Fibroblast of skin of back (primary cell): ENCODE measurements around the gene RUNX2.
A peak's percentile ranks its signal among the peaks of the same experiment; 100 is the strongest.

Experiments
- DNase-seq: peaks from one replicate; pipeline ENCODE4 v3.0.0-alpha.2; 2013

The RUNX2 gene

GRCh38 chr6:45351667-45352066 is 23.5 kb downstream of the RUNX2 start:
- no peak for DNase-seq

DNA sequence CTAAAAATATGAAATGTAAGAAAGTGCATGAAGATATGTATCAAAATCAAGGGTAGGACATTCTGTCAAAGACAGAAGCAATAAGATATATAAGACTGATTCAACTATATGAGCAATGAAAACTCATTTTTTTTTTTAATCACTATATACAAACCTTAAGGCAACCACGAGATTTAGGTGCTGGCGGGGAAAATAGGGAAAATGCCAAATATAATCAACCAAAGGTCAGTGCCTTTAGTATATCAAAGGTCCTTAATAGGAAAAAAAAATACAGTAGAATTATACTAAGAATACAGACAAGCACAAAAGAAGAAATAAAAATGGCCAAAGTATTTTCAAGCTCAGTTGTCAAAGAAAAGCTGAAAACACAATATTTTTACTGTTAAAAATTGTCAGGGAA is 25.5 kb downstream of the RUNX2 start:
- DNase-seq: no peak

DNA sequence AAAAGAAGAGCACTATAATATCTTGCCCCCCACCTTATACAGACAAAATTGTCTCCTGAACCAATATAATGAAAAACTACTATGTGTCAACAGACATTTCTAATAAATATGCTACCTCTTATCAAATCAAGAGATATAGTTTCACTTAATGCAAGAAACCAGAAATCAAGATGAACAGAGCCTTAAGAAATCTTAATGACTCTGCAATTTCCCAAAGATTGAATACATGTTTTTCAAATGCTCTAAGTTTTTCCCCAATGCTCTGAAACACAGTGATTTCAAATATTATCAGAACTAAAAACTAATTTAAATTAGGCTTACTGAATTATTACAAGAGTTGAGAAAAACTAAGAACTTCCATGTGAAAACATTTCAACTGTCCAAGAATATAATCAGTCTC is 36.3 kb downstream of the RUNX2 start:
- no peak for DNase-seq

DNA sequence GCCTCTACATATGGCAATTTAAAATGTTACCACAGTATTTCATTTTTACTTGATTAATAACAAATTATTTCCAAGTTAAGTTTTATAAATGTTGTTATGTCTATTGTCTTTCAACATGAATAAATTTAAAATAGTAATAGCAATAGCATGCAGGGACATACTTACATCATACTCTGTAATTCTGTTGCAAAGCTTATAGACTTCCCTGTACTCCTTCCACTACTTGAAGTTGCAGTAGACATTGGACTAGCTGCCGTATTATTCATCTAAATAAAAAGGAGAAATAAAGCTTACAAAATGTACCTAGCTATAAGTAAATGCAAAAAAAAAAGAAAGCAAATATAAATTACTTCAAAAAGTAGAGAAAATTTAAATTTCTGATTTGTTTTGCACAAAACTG is 36.9 kb downstream of the RUNX2 start:
- no peak for DNase-seq

DNA sequence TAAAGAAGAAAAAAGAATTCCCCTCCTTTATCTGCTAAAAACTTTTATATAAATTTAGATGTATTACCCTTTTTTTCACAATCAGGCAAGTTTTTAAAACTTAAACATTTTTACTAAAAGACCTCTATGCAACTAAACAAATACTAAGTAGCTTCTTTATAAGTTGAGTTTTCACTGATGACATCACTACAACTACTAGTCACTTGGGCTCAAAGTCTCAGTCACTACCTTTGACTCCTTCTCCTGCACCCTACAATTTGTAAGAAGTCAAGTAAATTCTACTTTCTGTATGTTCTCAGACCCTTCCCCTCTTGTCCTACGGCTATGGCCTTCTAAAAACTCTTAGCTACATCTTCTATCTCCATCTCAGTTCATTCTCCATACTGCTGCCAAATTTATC is 38.4 kb downstream of the RUNX2 start:
- no peak for DNase-seq

- no peak for DNase-seq
Measured at GRCh38 chr6:45367999-45368398, 39.9 kb downstream of the RUNX2 start.

DNA sequence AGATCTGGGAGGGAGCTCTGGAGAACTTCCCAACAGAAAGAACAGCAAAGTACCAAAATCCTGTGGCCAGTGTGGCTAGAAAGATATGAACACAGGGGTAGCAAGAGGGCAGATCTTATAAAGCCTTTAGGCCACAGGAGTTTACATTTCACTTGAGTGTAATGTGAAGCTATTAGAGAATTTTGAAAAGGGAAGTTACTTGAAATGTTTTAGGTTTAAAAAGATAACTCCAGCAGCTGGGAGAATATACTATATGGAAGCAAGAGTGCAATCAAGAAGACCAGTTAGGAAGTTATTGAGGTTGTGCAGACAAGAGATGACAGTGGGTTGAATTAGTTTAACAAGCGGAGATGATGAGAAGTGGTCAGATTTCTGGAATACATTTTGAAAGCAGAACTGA is 41.7 kb downstream of the RUNX2 start:
- DNase-seq: no peak

DNA sequence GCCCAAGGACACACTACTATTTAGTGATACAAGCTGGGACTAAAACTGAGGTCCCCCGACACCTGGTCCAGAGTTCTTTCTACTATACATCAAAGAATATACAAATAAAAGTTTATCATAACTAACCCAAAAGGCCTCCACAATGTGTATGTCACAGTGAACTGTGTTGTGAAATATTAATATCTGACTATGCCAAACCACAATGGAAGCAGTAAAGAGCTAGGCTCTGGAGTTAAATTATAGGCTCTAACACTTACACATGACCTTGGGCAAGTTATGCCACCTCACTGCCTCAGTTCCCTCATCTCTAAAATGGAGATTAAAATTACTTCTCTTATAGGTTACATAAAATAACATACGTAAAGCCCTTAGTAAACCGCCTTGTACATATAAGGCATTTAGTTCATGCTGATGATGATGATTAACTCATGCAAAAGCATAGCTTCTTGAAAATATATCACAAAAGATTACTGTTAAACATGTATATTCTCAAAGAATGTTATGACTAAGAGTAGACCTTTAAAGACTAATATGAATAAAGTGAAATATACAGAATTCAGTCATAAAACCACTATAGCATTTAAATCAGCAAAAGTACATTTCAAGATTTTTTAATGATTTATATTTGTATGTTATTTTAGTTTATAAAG is 43.9 kb downstream of the RUNX2 start:
- peak; percentile 37 for DNase-seq

DNA sequence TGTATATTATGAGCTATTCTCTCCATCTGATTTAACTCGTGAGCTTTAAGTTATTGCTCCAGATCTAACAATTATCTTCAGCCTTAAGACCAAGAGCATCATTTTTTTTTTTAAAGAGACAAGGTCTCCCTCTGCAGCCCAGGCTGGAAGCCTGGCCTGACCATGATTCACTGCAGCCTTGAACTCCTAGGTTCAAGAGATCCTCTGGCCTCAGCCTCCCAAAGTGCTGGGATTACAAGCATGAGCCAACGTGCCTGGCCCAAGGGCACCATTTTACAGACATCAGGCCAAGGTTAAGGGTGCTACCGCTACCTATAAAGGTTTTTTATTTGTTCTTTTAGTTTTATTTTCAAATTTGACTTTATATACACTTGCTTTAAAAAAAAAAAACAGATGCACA is 47.3 kb downstream of the RUNX2 start:
- DNase-seq: no peak

- DNase-seq: peak; percentile 14
Measured at GRCh38 chr6:45376310-45377042, 48.3 kb downstream of the RUNX2 start.

- no peak for DNase-seq
Measured at GRCh38 chr6:45377043-45377553, 49.0 kb downstream of the RUNX2 start.

GRCh38 chr6:45377554-45378333 is 49.6 kb downstream of the RUNX2 start, which contains the start of gene SUPT3H:
Gene SUPT3H, minus strand, starts transcription at chr6:45377934.
- DNase-seq: peak; percentile 94

GRCh38 chr6:45378334-45378926 is 50.3 kb downstream of the RUNX2 start:
- DNase-seq: no peak

GRCh38 chr6:45382391-45382790 is 54.3 kb downstream of the RUNX2 start:
- no peak for DNase-seq

DNA sequence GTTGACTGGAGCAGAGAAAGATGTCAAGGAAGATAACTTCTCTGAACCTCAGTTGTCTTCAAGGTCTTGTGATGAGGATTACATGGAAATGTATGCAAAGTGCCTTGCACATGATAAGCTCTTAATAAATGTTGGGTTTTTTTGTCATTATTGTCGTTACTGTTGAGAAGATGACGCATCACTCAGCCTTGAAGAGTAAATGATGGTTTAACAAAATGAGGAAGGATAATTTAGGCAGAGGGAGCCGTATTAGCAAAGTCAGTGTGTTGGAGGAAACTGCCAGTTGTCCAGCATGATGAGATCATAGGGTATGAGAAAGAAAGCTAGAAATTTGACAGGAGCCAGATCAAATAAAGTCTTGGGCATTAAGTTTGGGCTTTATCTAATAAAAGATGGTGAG is 58.4 kb downstream of the RUNX2 start:
- DNase-seq: no peak

DNA sequence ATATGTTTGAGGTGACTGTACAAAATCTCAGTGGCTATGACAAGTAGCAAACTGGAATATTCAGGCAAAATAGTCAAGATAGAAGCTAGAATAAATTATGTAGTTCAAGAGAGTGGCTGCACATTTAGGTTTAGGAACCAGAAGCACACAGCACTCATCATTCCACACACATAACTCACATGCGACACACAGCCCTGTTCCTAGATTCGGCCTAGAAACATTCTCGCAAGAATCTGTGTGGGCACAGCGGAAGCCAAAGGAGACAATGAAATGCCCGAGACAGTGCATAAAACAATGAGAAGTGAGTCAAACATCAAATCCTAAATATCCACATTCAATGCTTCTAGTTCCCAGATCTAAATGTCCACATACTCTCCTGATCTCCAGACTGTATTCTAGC is 59.1 kb downstream of the RUNX2 start:
- DNase-seq: peak; percentile 87

DNA sequence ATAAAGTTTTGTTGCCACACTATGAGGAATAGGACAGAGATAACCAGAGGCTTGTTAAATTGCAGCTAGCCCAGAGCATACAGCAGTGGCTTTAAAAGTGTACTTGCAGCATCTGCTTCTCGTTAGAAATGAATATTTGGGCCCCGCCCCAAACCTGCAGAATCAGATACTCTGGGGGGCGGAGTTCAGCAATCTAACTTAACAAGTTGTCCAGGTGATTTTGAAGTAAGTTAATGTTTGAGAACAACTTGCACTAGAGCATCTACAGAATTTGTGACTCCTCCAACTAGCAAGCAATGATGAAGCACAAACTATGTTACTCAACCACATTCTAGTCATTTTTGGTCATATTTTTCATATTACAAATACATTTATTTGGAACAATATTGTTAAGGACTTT is 60.2 kb downstream of the RUNX2 start:
- peak; percentile 62 for DNase-seq

GRCh38 chr6:45394586-45395095 is 66.5 kb downstream of the RUNX2 start:
- DNase-seq: no peak

DNA sequence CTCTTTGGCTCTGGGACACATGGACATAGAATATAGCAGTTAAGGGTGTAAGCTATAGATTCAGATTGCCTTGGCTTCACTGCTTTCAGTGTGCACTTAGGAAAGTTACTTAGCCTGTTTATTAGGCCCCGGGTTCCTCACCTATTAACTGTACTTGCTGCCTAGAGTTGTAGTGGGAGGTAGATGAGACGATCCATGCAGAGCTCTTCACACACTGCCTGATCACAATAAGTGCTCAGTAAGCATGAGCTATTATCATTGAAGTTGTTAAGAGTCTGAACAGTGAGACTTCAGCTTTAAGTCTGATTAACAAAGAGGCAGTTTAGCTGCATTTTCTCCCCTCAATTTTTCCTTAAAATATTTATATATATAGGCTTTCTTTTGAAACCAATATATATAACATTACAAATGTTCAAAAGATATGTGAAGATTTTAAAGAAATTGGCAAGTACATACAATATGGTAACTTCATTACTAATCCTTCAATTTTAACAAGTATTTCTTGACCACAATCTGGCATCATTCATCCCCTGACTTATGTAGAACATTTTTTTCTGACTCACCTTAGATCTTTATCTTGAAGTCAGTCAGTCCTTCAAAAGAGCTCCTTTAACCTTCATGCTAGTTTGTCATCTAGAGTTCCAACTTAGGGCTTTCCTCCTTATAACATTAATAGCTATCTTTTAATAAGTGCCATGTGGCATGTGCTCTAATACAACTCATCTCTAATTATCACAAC is 70.1 kb downstream of the RUNX2 start:
- no peak for DNase-seq

DNA sequence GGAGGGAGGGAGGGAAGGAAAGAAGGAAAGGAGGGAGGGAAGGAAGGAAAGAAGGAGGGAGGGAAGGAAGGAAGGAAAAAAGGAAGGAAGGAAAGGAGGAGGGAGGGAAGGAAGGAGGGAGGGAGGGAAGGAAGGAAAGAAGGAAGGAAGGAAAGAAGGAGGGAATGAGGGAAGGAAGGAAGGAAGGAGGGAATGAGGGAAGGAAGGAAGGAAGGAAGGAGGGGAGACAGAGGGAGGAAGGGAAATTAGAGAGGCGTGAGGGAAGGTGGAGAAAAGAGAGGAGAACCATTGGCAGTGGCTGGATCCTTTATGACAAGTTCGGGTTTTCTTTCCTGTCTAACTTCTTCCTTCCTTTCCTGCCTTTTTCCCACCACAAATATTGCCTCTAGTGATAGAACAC is 71.9 kb downstream of the RUNX2 start:
- DNase-seq: no peak

DNA sequence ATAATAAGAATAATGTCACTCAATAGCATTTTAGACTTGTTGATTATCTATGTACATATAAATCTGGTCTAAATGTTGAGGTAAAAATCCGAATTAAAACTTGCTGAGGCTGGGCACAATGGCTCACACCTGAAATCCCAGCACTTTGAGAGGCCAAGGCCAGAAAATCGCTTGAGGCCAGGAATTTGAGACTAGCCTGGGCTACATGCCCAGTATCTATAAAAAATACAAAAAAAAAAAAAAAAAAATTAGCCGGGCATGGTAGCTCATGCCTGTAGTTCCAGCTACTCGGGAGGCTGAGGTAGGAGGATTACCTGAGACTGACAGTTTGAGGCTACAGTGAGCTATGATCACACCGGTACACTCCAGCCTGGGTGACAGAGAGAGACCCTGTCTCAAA is 83.8 kb downstream of the RUNX2 start:
- DNase-seq: no peak

DNA sequence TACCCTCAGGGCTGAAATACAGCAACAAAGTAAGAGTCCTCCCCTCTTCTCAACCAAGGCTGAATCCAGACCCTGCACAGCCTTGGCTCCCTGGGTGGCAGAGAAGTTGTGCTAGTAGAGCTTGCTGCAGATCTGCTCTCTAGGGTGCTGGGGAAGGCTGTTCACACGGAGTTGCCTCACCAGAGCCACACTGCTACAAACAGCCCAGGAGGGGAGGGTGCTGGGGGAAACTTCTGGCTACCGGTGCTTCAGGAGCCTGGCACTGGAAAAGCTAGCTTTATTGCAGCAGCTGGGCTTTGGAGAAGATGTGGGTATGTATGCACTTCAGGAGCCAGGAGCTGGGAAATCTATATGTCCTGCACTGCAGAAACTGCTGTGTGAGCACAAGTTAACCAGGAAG is 87.2 kb downstream of the RUNX2 start:
- no peak for DNase-seq
